Gastroesophageal sphincter (tissue), 4 donors: ENCODE results near the gene JCAD. TPM values are rescaled to one million over a fixed set of nuclear protein-coding genes. Genes with fewer than 3 reads are reported as not detected.
"Not testable (repeated sequence)": the region's sequence is repeated elsewhere in the genome, so short reads cannot be mapped to it uniquely, and the experiment has no call there.

Experiments
- ATAC-seq: fragments of 150-250 bp; one replicate; pipeline ENCODE4 v1.9.1; 2016; ENCODE audit warnings: mild to moderate bottlenecking, moderate library complexity
- H3K27ac ChIP-seq, 4 donors: fragments of 200-600 bp; sonication (generic) in 3 of 4; 1 replicate in 3 of 4; 2 replicates in 1 of 4; pipeline ENCODE4 v1.5.1; 2016 to 2019
- H3K27me3 ChIP-seq: fragments of 200-600 bp; sonication (generic); one replicate; pipeline ENCODE4 v1.5.1; 2019
- H3K36me3 ChIP-seq, 2 donors: fragments of 200-600 bp; sonication (generic); one replicate each; pipeline ENCODE4 v1.5.1; 2019; ENCODE audit warnings: control low read depth in 1 of 2
- H3K4me1 ChIP-seq, 3 donors: fragments of 200-600 bp; sonication (generic); 1 replicate in 2 of 3; 2 replicates in 1 of 3; pipeline ENCODE4 v1.5.1; 2016 to 2019; ENCODE audit warnings: control low read depth in 2 of 3
- H3K4me3 ChIP-seq, 2 donors: fragments of 200-600 bp; sonication (generic); one replicate each; pipeline ENCODE4 v1.5.1; 2019; ENCODE audit warnings: mild to moderate bottlenecking in 1 of 2, moderate library complexity in 1 of 2
- H3K9me3 ChIP-seq, 3 donors: fragments of 200-600 bp; sonication (generic); one replicate each; pipeline ENCODE4 v1.5.1; 2017 to 2019; ENCODE audit warnings: control low read depth in 2 of 3
- EP300 ChIP-seq: sonication (generic); formaldehyde crosslinking; IDR thresholded peaks from one replicate; pipeline ENCODE4 v1.6.1; 2017; ENCODE audit warnings: antibody characterized with exemption, mild to moderate bottlenecking
- POLR2A ChIP-seq, 2 donors: fragments of 450-650 bp; IDR thresholded peaks; one replicate each; pipeline ENCODE4 v1.6.1; 2017; ENCODE audit warnings: antibody characterized with exemption in 2 of 2, mild to moderate bottlenecking in 2 of 2, moderate library complexity in 1 of 2
- POLR2AphosphoS5 ChIP-seq: sonication (generic); formaldehyde crosslinking; IDR thresholded peaks from one replicate; pipeline ENCODE4 v1.6.1; 2017; ENCODE audit warnings: antibody characterized with exemption
- WGBS, 2 donors: methylation state at CpG; one replicate each; pipeline ENCODE4 v1.1.5; 2018; ENCODE audit warnings: low coverage in 1 of 2; 5-methylcytosine and 5-hydroxymethylcytosine counted together
- total RNA-seq, 4 donors: library from RNA; depleted of rRNA; stranded (reverse); fragments of >200 nt; gene quantifications; one replicate each; pipeline ENCODE4 v1.1.0, GENCODE V29; 2016
- TF ChIP-seq, protein P1 (sequence below), 4 experiments: fragments of 200-600 bp in 2 of 4; fragments of 450-650 bp in 2 of 4; sonication (generic) in 1 of 4; IDR thresholded peaks; one replicate each; pipeline ENCODE4 v1.5.1; 2017 to 2019; ENCODE audit warnings: antibody characterized with exemption in 4 of 4, mild to moderate bottlenecking in 2 of 4, moderate library complexity in 2 of 4

The JCAD gene
- 10 to 100 TPM; 21.0 to 66.8 (median 48.6) TPM for total RNA-seq

GRCh38 chr10:30059209-30060107, at the start of gene JCAD:
Gene JCAD (minus strand): TSS chr10:30059586. CDS start chr10:30047812, 11,774 bp downstream.
- Histone ChIP-seq H3K4me1 (peaks cover 0 to 49% (median 12%) of the 10 kb centered on the region in 3 donors), H3K9me3 (no peaks in the 10 kb centered on the region), H3K36me3 (no peaks in the 10 kb centered on the region), H3K4me3 (peak within 1 kb of the TSS; percentile 63 to 82), H3K27ac (peak within 1 kb of the TSS; percentile 45 to 90 (median 86)), H3K27me3 (no peaks in the 10 kb centered on the region)
- TF ChIP-seq POLR2A (IDR thresholded peaks at IDR 0.05) (peak; percentile 50 to 55), POLR2AphosphoS5 (no peak)
- TF ChIP-seq, protein P1, sequence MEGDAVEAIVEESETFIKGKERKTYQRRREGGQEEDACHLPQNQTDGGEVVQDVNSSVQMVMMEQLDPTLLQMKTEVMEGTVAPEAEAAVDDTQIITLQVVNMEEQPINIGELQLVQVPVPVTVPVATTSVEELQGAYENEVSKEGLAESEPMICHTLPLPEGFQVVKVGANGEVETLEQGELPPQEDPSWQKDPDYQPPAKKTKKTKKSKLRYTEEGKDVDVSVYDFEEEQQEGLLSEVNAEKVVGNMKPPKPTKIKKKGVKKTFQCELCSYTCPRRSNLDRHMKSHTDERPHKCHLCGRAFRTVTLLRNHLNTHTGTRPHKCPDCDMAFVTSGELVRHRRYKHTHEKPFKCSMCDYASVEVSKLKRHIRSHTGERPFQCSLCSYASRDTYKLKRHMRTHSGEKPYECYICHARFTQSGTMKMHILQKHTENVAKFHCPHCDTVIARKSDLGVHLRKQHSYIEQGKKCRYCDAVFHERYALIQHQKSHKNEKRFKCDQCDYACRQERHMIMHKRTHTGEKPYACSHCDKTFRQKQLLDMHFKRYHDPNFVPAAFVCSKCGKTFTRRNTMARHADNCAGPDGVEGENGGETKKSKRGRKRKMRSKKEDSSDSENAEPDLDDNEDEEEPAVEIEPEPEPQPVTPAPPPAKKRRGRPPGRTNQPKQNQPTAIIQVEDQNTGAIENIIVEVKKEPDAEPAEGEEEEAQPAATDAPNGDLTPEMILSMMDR (IDR thresholded peaks at IDR 0.05): peak in 2 of 4 experiments; percentile 30 to 37
- 29% methylated on average over 4 of the region's 66 CpGs; no CpG with 5 or more reads in 1 of the 2 donors for whole genome bisulfite sequencing, 2 donors
- ATAC-seq: peak; percentile 88

DNA sequence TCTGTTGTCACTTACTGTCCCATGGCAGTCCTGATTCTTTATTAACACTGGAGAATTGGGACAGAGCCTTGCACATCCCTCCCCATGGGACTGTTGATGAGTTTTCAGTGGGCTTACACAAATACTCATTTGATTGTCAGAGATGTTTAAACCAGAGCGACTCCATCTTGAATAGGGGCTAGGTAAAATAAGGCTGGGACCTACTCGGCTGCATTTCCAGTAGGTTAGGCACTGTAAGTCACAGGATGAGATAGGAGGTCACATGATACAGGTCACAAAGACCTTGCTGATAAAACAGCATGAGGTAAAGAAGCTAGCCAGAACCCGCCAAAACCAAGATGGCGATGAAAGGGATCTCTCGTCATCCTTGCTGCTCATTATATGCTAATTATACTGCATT, 47.6 kb upstream of the JCAD start:
- H3K36me3 ChIP-seq: no peaks in the 10 kb centered on the region
- no peaks in the 10 kb centered on the region for H3K4me1 ChIP-seq
- H3K27ac ChIP-seq: no peak overlapping the region
- ATAC-seq: no peak
- no peak overlapping the region for H3K4me3 ChIP-seq
- WGBS, 2 donors: 91 to 94% methylated on average over 3 to 5 of the region's 5 CpGs
- peaks cover 3% of the 10 kb centered on the region for H3K27me3 ChIP-seq
- no peak for TF ChIP-seq POLR2A (IDR thresholded peaks at IDR 0.05)
- TF ChIP-seq, protein P1 (IDR thresholded peaks at IDR 0.05): no peak
- no peak for TF ChIP-seq EP300
- TF ChIP-seq POLR2AphosphoS5: no peak
- no peaks in the 10 kb centered on the region for H3K9me3 ChIP-seq

DNA sequence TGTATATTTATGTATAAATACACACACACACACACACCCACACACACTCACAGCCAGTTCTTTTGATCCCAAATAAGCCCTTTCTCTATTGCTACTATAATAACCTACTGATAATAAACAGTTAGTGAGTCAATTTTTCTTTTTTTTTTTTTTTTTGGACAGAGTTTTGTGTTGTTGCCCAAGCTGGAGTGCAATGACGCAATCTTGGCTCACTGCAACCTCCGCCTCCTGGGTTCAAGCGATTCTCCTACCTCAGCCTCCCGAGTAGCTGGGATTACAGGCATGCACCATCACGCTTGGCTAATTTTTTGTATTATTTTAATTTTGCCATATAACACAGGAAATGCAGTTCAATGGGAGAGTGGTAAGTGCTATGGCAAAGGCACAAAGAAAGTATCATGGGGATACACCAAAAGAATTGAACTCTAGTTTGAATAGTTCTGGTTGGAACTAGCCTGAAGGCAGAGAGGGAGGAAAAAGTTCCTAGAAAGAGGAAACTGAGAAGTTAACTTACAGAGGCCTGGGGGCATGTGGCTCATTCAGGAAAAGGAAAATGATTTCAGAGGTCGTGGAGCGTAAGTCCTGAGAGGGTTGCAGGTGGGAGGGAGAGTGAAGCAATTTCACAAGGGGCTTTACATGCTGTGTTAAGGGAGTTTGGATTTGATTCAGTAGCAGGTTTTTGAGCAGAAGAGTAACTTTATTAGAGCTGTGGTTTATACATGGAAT, 44.4 kb upstream of the JCAD start:
- no peak for ATAC-seq
- H3K27me3 ChIP-seq: peaks cover 3% of the 10 kb centered on the region
- H3K9me3 ChIP-seq: no peaks in the 10 kb centered on the region
- no peak overlapping the region for H3K4me3 ChIP-seq
- no peaks in the 10 kb centered on the region for H3K36me3 ChIP-seq
- TF ChIP-seq POLR2A (IDR thresholded peaks at IDR 0.05) (no peak), POLR2AphosphoS5 (no peak), EP300 (no peak)
- TF ChIP-seq, protein P1 (IDR thresholded peaks at IDR 0.05): no peak
- H3K4me1 ChIP-seq: no peaks in the 10 kb centered on the region
- no peak overlapping the region for H3K27ac ChIP-seq
- 72 to 100% methylated on average over 4 to 7 of the region's 7 CpGs for WGBS, 2 donors

GRCh38 chr10:30099706-30100105, 40.3 kb upstream of the JCAD start:
- not testable (repeated sequence) for H3K4me3 ChIP-seq, H3K36me3 ChIP-seq, H3K27me3 ChIP-seq, H3K27ac ChIP-seq, ATAC-seq, H3K9me3 ChIP-seq, H3K4me1 ChIP-seq
- 82 to 97% methylated on average over 2 to 7 of the region's 7 CpGs for WGBS, 2 donors

GRCh38 chr10:30099101-30099500, 39.7 kb upstream of the JCAD start:
- Histone ChIP-seq H3K27me3 (no peaks in the 10 kb centered on the region), H3K4me3 (no peak overlapping the region), H3K27ac (no peak overlapping the region), H3K36me3 (no peaks in the 10 kb centered on the region), H3K9me3 (no peaks in the 10 kb centered on the region), H3K4me1 (no peaks in the 10 kb centered on the region)
- 76 to 92% methylated on average over 1 of the region's 1 CpG for WGBS, 2 donors
- no peak for ATAC-seq
- TF ChIP-seq POLR2A (IDR thresholded peaks at IDR 0.05) (no peak), POLR2AphosphoS5 (no peak), EP300 (no peak)
- TF ChIP-seq, protein P1 (IDR thresholded peaks at IDR 0.05): no peak
